GM12892 (cell line): ENCODE measurements around the gene SHISA3.

Experiments
- POLR2A ChIP-seq: IDR thresholded peaks from 2 replicates; pipeline ENCODE4 v1.6.1; 2011; ENCODE audit warnings: low read depth, low read length, control low read depth
- POLR2AphosphoS5 ChIP-seq: IDR thresholded peaks from 2 replicates; pipeline ENCODE4 v1.6.1; 2011; ENCODE audit warnings: low read depth, low read length, control low read depth
- TAF1 ChIP-seq: IDR thresholded peaks from 2 replicates; pipeline ENCODE4 v1.6.1; 2011; ENCODE audit warnings: low read depth, mild to moderate bottlenecking, control low read depth, low read length, borderline replicate concordance

DNA sequence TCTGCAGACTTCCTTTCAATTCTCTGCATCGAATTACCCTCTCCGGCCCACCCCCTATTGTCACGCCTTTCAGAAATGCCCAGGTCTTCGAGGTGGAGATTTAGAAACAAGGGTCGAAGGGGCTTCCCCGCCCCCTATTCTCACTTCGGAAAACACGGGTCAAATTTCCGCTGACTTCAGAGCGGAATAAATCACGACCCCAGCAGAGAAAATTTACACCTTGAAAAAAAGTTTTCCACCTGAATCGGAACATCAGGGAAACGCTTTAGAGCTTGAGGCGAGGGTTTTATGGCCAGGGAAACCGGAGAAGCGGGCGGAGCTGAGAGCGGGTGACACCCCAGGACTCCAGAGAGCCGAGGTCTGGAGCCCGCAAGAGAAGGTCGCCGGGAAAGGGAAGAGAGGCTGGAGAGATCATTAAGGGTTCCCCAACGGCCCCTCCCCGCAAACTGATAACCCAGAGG lies 1.6 kb downstream of the SHISA3 start:
- TF ChIP-seq POLR2A (no peak), POLR2AphosphoS5 (no peak), TAF1 (no peak)
